K562 (cell line): ENCODE measurements around the gene TRIM47. TPM values are rescaled to one million over a fixed set of nuclear protein-coding genes. Genes with fewer than 3 reads are reported as not detected.

ENCODE experiments used
- ATAC-seq: fragments of 200-7000 bp; cut with Tn5 transposase; 3 replicates; pipeline ENCODE4 v1.9.1; 2020; ENCODE audit warnings: moderate library complexity
- BruUV-seq: library from RNA; stranded (reverse); fragments of 400-500 nt; replicated peaks from 2 replicates; lab custom pipeline; 2021; lab: Mats Ljungman, UMichigan
- CTCF ChIA-PET: fragments of 300-600 bp; formaldehyde crosslinking; extraction: SDS; loops from one replicate; lab custom pipeline; 2021; ENCODE audit warnings: low intra/inter-chr PET ratio; lab: Yijun Ruan, JAX
- POLR2A ChIA-PET: fragments of 300-600, 350-650 bp; sonication (Branson Sonifier 250); formaldehyde crosslinking; extraction: SDS; loops from one replicate; lab custom pipeline; 2021; ENCODE audit warnings: antibody characterized with exemption, inconsistent platforms; lab: Yijun Ruan, JAX
- DNase-seq, 4 experiments: peaks; one replicate each; pipeline versions ENCODE4 v3.0.0 to v3.0.0-alpha.2; 2011 to 2018; ENCODE audit warnings: low spot score in 3 of 4, mixed read lengths in 3 of 4; ENCODE audit errors: extremely low read depth in 1 of 4
- FAIRE-seq: peaks from 2 replicates; lab custom pipeline; 2011; peaks lifted over from hg19 to GRCh38; lab: Jason Lieb, UNC
- H2AFZ ChIP-seq: 2 replicates; pipeline ENCODE4 v1.6.0; 2011; ENCODE audit warnings: low read depth, low read length, control low read depth, inconsistent platforms
- H3K27ac ChIP-seq: fragments of 200-600 bp; 3 replicates; pipeline ENCODE4 v1.8.0; 2011; ENCODE audit warnings: low read depth, mild to moderate bottlenecking, control low read depth, inconsistent platforms, low read length, moderate library complexity, mixed read lengths; ENCODE audit errors: extremely low read depth
- H3K27me3 ChIP-seq, 2 experiments: fragments of 300-600 bp in 1 of 2; 2 replicates in 1 of 2; 3 replicates in 1 of 2; pipeline versions ENCODE4 v1.6.0 to v1.8.0; 2011; ENCODE audit warnings: inconsistent platforms in 2 of 2, low read length in 2 of 2, mild to moderate bottlenecking in 1 of 2, mixed read lengths in 1 of 2, moderate library complexity in 1 of 2; ENCODE audit not compliant: control insufficient read depth in 2 of 2, insufficient read depth in 2 of 2
- H3K36me3 ChIP-seq: fragments of 300-600 bp; 3 replicates; pipeline ENCODE4 v1.8.0; 2011; ENCODE audit warnings: mild to moderate bottlenecking, low read length, inconsistent platforms; ENCODE audit not compliant: control insufficient read depth, insufficient read depth
- H3K4me1 ChIP-seq, 2 experiments: fragments of 200-600 bp in 1 of 2; replicated peaks in 1 of 2; 2 replicates in 1 of 2; 3 replicates in 1 of 2; pipeline versions ENCODE4 v1.5.1 to v1.8.0; 2011; ENCODE audit warnings: inconsistent platforms in 2 of 2, low read length in 2 of 2, mild to moderate bottlenecking in 1 of 2, mixed read lengths in 1 of 2, moderate library complexity in 1 of 2; ENCODE audit not compliant: control insufficient read depth in 2 of 2, insufficient read depth in 2 of 2
- H3K4me2 ChIP-seq: 2 replicates; pipeline ENCODE4 v1.6.1; 2011; ENCODE audit warnings: low read length, control low read depth, inconsistent platforms, mixed read lengths; ENCODE audit not compliant: insufficient read depth
- H3K4me3 ChIP-seq: fragments of 200-600 bp; sonication (generic), shearing (Covaris generic); 2 replicates; pipeline ENCODE4 v1.5.1; 2016; ENCODE audit warnings: control low read depth, inconsistent platforms
- H3K79me2 ChIP-seq: fragments of 200-600 bp; 3 replicates; pipeline ENCODE4 v1.8.0; 2011; ENCODE audit warnings: low read length, inconsistent platforms; ENCODE audit not compliant: control insufficient read depth, insufficient read depth
- H3K9ac ChIP-seq, 2 experiments: 2 replicates each; pipeline versions ENCODE4 v1.6.0 to v1.6.1; 2011; ENCODE audit warnings: low read depth in 2 of 2, low read length in 2 of 2, control low read depth in 1 of 2, inconsistent platforms in 1 of 2, mild to moderate bottlenecking in 1 of 2, mixed read lengths in 1 of 2; ENCODE audit not compliant: insufficient read depth in 1 of 2
- H3K9me1 ChIP-seq: one replicate; pipeline ENCODE4 v1.6.0; 2011; ENCODE audit warnings: inconsistent platforms, mild to moderate bottlenecking, low read length, moderate library complexity; ENCODE audit not compliant: control insufficient read depth, insufficient read depth
- H3K9me3 ChIP-seq: replicated peaks from 2 replicates; pipeline ENCODE4 v1.5.1; 2011; ENCODE audit warnings: low read depth, low read length, inconsistent platforms; ENCODE audit not compliant: control insufficient read depth, insufficient read depth
- H4K20me1 ChIP-seq: replicated peaks from 2 replicates; pipeline ENCODE4 v1.6.1; 2011; ENCODE audit warnings: low read length, inconsistent platforms, mixed read lengths; ENCODE audit not compliant: control insufficient read depth, insufficient read depth
- DACH1 ChIP-seq: fragments of 450-650 bp; IDR thresholded peaks from 2 replicates; pipeline ENCODE4 v1.6.1; 2018; ENCODE audit not compliant: partially characterized antibody
- ETS1 ChIP-seq: conservative IDR thresholded peaks from 2 replicates; pipeline ENCODE4 v1.6.1; 2011; ENCODE audit warnings: low read depth, mild to moderate bottlenecking, low read length; ENCODE audit not compliant: control insufficient read depth
- FOXJ2 ChIP-seq: fragments of 200-800 bp; sonication (Bioruptor generic); IDR thresholded peaks from 2 replicates; pipeline ENCODE4 v1.6.1; 2016; ENCODE audit warnings: missing genetic modification characterization, missing compliant biosample characterization
- HNRNPLL ChIP-seq: fragments of 200-400 bp; formaldehyde crosslinking; IDR thresholded peaks from 2 replicates; pipeline ENCODE4 v1.6.1; 2017; ENCODE audit warnings: low read length, low read depth, mild to moderate bottlenecking; ENCODE audit not compliant: poor library complexity, severe bottlenecking
- HSF4 ChIP-seq: fragments of 250-450 bp; sonication (Bioruptor Pico); IDR thresholded peaks from 2 replicates; pipeline ENCODE4 v2.1.2; 2022; ENCODE audit warnings: mild to moderate bottlenecking, moderate library complexity, borderline replicate concordance
- KHSRP ChIP-seq: fragments of 450-650 bp; IDR thresholded peaks from 2 replicates; pipeline ENCODE4 v1.6.1; 2017
- SAP30 ChIP-seq: fragments of 200-600 bp; sonication (generic); IDR thresholded peaks from 2 replicates; pipeline ENCODE4 v1.6.1; 2012; ENCODE audit warnings: borderline replicate concordance, low read depth, mild to moderate bottlenecking, moderate library complexity, low read length, control low read depth, inconsistent platforms; ENCODE audit not compliant: insufficient read depth, poor library complexity, severe bottlenecking
- SIN3A ChIP-seq, 2 experiments: fragments of 150-350 bp in 1 of 2; IDR thresholded peaks; 2 replicates each; pipeline ENCODE4 v1.6.1; 2011 to 2016; ENCODE audit warnings: borderline replicate concordance in 2 of 2, low read depth in 2 of 2, low read length in 2 of 2, mild to moderate bottlenecking in 2 of 2, moderate library complexity in 2 of 2; ENCODE audit not compliant: control insufficient read depth in 1 of 2
- SREBF1 ChIP-seq: fragments of 150-350 bp; IDR thresholded peaks from 2 replicates; pipeline ENCODE4 v1.6.1; 2014; ENCODE audit warnings: antibody characterized with exemption, low read depth, low read length, borderline replicate concordance
- TAF1 ChIP-seq: IDR thresholded peaks from 2 replicates; pipeline ENCODE4 v1.6.1; 2011; ENCODE audit warnings: mild to moderate bottlenecking, low read length, moderate library complexity; ENCODE audit not compliant: insufficient read depth, control insufficient read depth, severe bottlenecking; ENCODE audit errors: extremely low read depth
- ZBTB34 ChIP-seq: fragments of 250-450 bp; sonication (Bioruptor Pico); IDR thresholded peaks from 2 replicates; pipeline ENCODE4 v1.8.0; 2021; ENCODE audit warnings: mild to moderate bottlenecking, moderate library complexity
- ZBTB43 ChIP-seq: sonication (generic); formaldehyde crosslinking; IDR thresholded peaks from 2 replicates; pipeline ENCODE4 v1.8.0; 2023; ENCODE audit warnings: mild to moderate bottlenecking, missing genetic modification reagents
- ZFP30 ChIP-seq: fragments of 250-450 bp; sonication (Bioruptor Pico); IDR thresholded peaks from 2 replicates; pipeline ENCODE4 v1.8.0; 2022; ENCODE audit warnings: moderate library complexity, mild to moderate bottlenecking, inconsistent platforms, borderline replicate concordance
- ZNF143 ChIP-seq: sonication (generic); formaldehyde crosslinking; IDR thresholded peaks from 2 replicates; pipeline ENCODE4 v1.9.0; 2022; ENCODE audit warnings: mild to moderate bottlenecking, missing genetic modification reagents
- ZNF3 ChIP-seq: fragments of 250-450 bp; sonication (Bioruptor Pico); IDR thresholded peaks from 2 replicates; pipeline ENCODE4 v1.5.0; 2021; ENCODE audit warnings: mild to moderate bottlenecking, moderate library complexity
- ZNF668 ChIP-seq: fragments of 250-450 bp; sonication (Bioruptor Pico); IDR thresholded peaks from 2 replicates; pipeline ENCODE4 v1.8.0; 2022; ENCODE audit warnings: mild to moderate bottlenecking, inconsistent platforms
- WGBS: fragments of 100-300 bp; shearing (Covaris generic); methylation state at CpG from one replicate; pipeline ENCODE4 v1.1.6; 2016; ENCODE audit warnings: low coverage, mixed read lengths; ENCODE audit not compliant: insufficient coverage; ENCODE audit errors: missing lambda C conversion rate; 5-methylcytosine and 5-hydroxymethylcytosine counted together
- in situ Hi-C: fragments of 300-500 bp; cut with MboI; formaldehyde crosslinking; loops from 4 replicates; pipeline ENCODE4 v1.15.0; 2018; ENCODE audit warnings: inconsistent platforms, mixed read lengths
- intact Hi-C: fragments of 100-400 bp; cut with micrococcal nuclease; formaldehyde crosslinking; loops from 2 replicates; pipeline ENCODE4 v1.14.2; 2022
- polyA plus RNA-seq, 8 experiments: library from polyadenylated mRNA; depleted of rRNA in 4 of 8; stranded (reverse) in 5 of 8; unstranded in 3 of 8; fragments of >200 nt; fragmentation: Nextera tagmentation in 2 of 8; fragmentation: Illumina TruSeq in 1 of 8; extraction: Ambion mirVana in 2 of 8; extraction: Trizol in 1 of 8; gene quantifications; 2 replicates each; pipeline versions ENCODE4 v1.2.1 to v1.2.3, GENCODE V29; 2011 to 2014; ENCODE audit warnings: inconsistent platforms in 1 of 8, missing spikeins in 1 of 8
- total RNA-seq, 7 experiments: library from RNA; depleted of rRNA in 6 of 7; stranded (reverse); fragments of >200 nt in 6 of 7; fragmentation: Illumina TruSeq in 2 of 7; extraction: Trizol in 2 of 7; gene quantifications; 2 replicates each; pipeline versions ENCODE4 v1.2.1 to v1.2.3, GENCODE V29; 2011 to 2021; ENCODE audit warnings: low replicate concordance in 1 of 7

TRIM47 gene
- total and polyA plus RNA-seq, 9 of the 15 experiments (the other 6 are each of a cell fraction or from before 2014, with no cell fraction given): 0.56 to 6.1 (median 3.2) TPM

GRCh38 chr17:75854881-75855309, 23.5 kb downstream of the TRIM47 start:
- BruUV-seq: no TSS peak
- H4K20me1 ChIP-seq: no peaks in the 10 kb centered on the region
- 0% methylated on average over 15 of the region's 19 CpGs for WGBS
- peaks cover 15% of the 10 kb centered on the region; the same call in 2 of the 3 replicates for H3K36me3 ChIP-seq
- H3K79me2 ChIP-seq: peaks cover 34% of the 10 kb centered on the region
- intact Hi-C loops (loop anchor here (2.0 to 5.0 kb wide), 2 partner anchors 42 to 73 kb away; partner anchors contain the start of genes TRIM65 and UNK), in situ Hi-C loops (no loop called here)
- ATAC-seq (peak; percentile 12), DNase-seq (peak in 3 of 4 experiments; percentile 79 to 83 (median 81)), FAIRE-seq (no peak)
- H3K4me1 ChIP-seq: peaks cover 31 to 35% of the 10 kb centered on the region in 2 experiments
- peak overlapping the region; percentile 84 for H3K27ac ChIP-seq
- peak overlapping the region; percentile 68; the same call in 1 of the 2 replicates for H2AFZ ChIP-seq
- ChIA-PET POLR2A (interaction anchor here (0.7 to 8.2 kb wide), 13 partner anchors 10 to 418 kb away, joined by 3 to 109 read pairs (median 4); partner anchors contain the start of genes GALK1, UNC13D and UNK), CTCF (interaction anchor here (2.6 kb wide), 1 partner anchor 42 kb away, joined by 16 read pairs; the partner anchor contains the start of gene TRIM65)
- H3K9me3 ChIP-seq: no peaks in the 10 kb centered on the region
- peak overlapping the region; percentile 77 to 83 for H3K9ac ChIP-seq
- peak overlapping the region; percentile 93 for H3K4me2 ChIP-seq
- H3K27me3 ChIP-seq: no peaks in the 10 kb centered on the region
- no peaks in the 10 kb centered on the region for H3K9me1 ChIP-seq
- peak overlapping the region; percentile 88 for H3K4me3 ChIP-seq
- TF ChIP-seq ZNF668 (CRISPR knock-in tag) (no peak), TAF1 (peak; percentile 49), ETS1 (no peak), HSF4 (CRISPR knock-in tag) (no peak), KHSRP (no peak), HNRNPLL (no peak), ZNF3 (no peak), SAP30 (peak; percentile 31), SIN3A (IDR thresholded peaks at IDR 0.05; ENCODE audit: borderline replicate concordance in 2 of 2, control insufficient read depth in 1 of 2, low read depth in 2 of 2, low read length in 2 of 2) (peak; percentile 86 to 95; a peak in 3 of 4 replicates), ZNF143 (no peak), ZFP30 (CRISPR knock-in tag) (no peak), ZBTB34 (CRISPR knock-in tag) (no peak), ZBTB43 (CRISPR knock-in tag) (no peak), DACH1 (peak; percentile 74), FOXJ2 (tag) (peak; percentile 61; the same call in 1 of the 2 replicates), SREBF1 (no peak)
